GM12878 (cell line): ENCODE measurements around the gene DPYSL4. TPM values are rescaled to one million over a fixed set of nuclear protein-coding genes. Genes with fewer than 3 reads are reported as not detected.

Experiments used
- ATAC-seq: fragments of 200-7000 bp; cut with Tn5 transposase; 3 replicates; pipeline ENCODE4 v1.9.1; 2020; ENCODE audit warnings: mild to moderate bottlenecking, moderate library complexity
- BruUV-seq: library from RNA; stranded (reverse); fragments of 400-500 nt; replicated peaks from 2 replicates; lab custom pipeline; 2021; lab: Mats Ljungman, UMichigan
- CTCF ChIA-PET: fragments of 300-600 bp; sonication (Branson Sonifier 250); formaldehyde crosslinking; extraction: SDS; loops from one replicate; lab custom pipeline; 2021; ENCODE audit warnings: inconsistent platforms; lab: Yijun Ruan, JAX
- POLR2A ChIA-PET: fragments of 350-600 bp; formaldehyde crosslinking; extraction: SDS; loops from one replicate; lab custom pipeline; 2021; ENCODE audit warnings: inconsistent platforms; lab: Charles Lee
- RAD21 ChIA-PET: fragments of 300-600 bp; sonication (Branson Sonifier 250); formaldehyde crosslinking; loops from one replicate; lab custom pipeline; 2023; ENCODE audit warnings: antibody characterized with exemption; ENCODE audit not compliant: unreplicated experiment; lab: Charles Lee
- SMC1A ChIA-PET: fragments of 300-600 bp; sonication (Branson Sonifier 250); formaldehyde crosslinking; loops from one replicate; lab custom pipeline; 2023; ENCODE audit not compliant: unreplicated experiment, uncharacterized antibody; lab: Charles Lee
- DNase-seq: peaks from one replicate; pipeline ENCODE4 v3.0.0-alpha.2; 2011; ENCODE audit warnings: low read depth, low spot score
- FAIRE-seq: peaks from 3 replicates; lab custom pipeline; 2011; peaks lifted over from hg19 to GRCh38; lab: Jason Lieb, UNC
- H2AFZ ChIP-seq: 2 replicates; pipeline ENCODE4 v1.6.0; 2011; ENCODE audit warnings: low read depth, low read length, control low read depth; ENCODE audit not compliant: control insufficient read depth
- H3K27ac ChIP-seq: 2 replicates; pipeline ENCODE4 v1.5.1; 2011; ENCODE audit warnings: control low read depth; ENCODE audit not compliant: control insufficient read depth, insufficient read depth
- H3K27me3 ChIP-seq, 2 experiments: replicated peaks in 1 of 2; 2 replicates each; pipeline versions ENCODE4 v1.6.0 to v1.6.1; 2011; ENCODE audit warnings: low read length in 1 of 2; ENCODE audit not compliant: control insufficient read depth in 2 of 2, insufficient read depth in 2 of 2
- H3K36me3 ChIP-seq, 2 experiments: 2 replicates each; pipeline ENCODE4 v1.5.1; 2011; ENCODE audit warnings: low read length in 1 of 2; ENCODE audit not compliant: control insufficient read depth in 2 of 2, insufficient read depth in 2 of 2
- H3K4me1 ChIP-seq: 2 replicates; pipeline ENCODE4 v1.6.1; 2011; ENCODE audit warnings: mild to moderate bottlenecking, low read length, moderate library complexity, mixed read lengths; ENCODE audit not compliant: control insufficient read depth, insufficient read depth
- H3K4me2 ChIP-seq: 2 replicates; pipeline ENCODE4 v1.6.0; 2011; ENCODE audit warnings: control low read depth; ENCODE audit not compliant: control insufficient read depth, insufficient read depth
- H3K4me3 ChIP-seq: fragments of 200-600 bp; sonication (generic); 2 replicates; pipeline ENCODE4 v1.5.1; 2016
- H3K79me2 ChIP-seq: 2 replicates; pipeline ENCODE4 v1.6.0; 2011; ENCODE audit warnings: low read length; ENCODE audit not compliant: control insufficient read depth, insufficient read depth
- H3K9ac ChIP-seq: 2 replicates; pipeline ENCODE4 v1.8.0; 2011; ENCODE audit warnings: low read length, control low read depth, mixed read lengths; ENCODE audit not compliant: control insufficient read depth, insufficient read depth
- H3K9me3 ChIP-seq: replicated peaks from 3 replicates; pipeline ENCODE4 v1.5.1; 2011; ENCODE audit warnings: mild to moderate bottlenecking, low read length; ENCODE audit not compliant: control insufficient read depth, insufficient read depth
- H4K20me1 ChIP-seq: 2 replicates; pipeline ENCODE4 v1.6.0; 2011; ENCODE audit not compliant: control insufficient read depth, insufficient read depth
- ATF3 ChIP-seq: IDR thresholded peaks from 2 replicates; pipeline ENCODE4 v1.6.1; 2011; ENCODE audit warnings: low read depth, mild to moderate bottlenecking, low read length, moderate library complexity, borderline replicate concordance; ENCODE audit errors: extremely low read depth
- EED ChIP-seq: sonication (generic); IDR thresholded peaks from 2 replicates; pipeline ENCODE4 v1.6.1; 2016; ENCODE audit warnings: antibody characterized with exemption, low read depth
- ESRRA ChIP-seq: IDR thresholded peaks from 2 replicates; pipeline ENCODE4 v1.6.1; 2012; ENCODE audit warnings: mild to moderate bottlenecking, low read length, improper control_type of control experiment
- HCFC1 ChIP-seq: fragments of 150-350 bp; IDR thresholded peaks from 2 replicates; pipeline ENCODE4 v1.6.1; 2014; ENCODE audit warnings: low read length
- HDAC6 ChIP-seq: fragments of 200-600 bp; sonication (generic); IDR thresholded peaks from one replicate; pipeline ENCODE4 v1.8.0; 2017; ENCODE audit warnings: antibody characterized with exemption; ENCODE audit not compliant: unreplicated experiment
- IRF5 ChIP-seq: fragments of 450-650 bp; IDR thresholded peaks from 2 replicates; pipeline ENCODE4 v1.6.1; 2017; ENCODE audit warnings: borderline replicate concordance
- NFYA ChIP-seq: IDR thresholded peaks from 2 replicates; pipeline ENCODE4 v1.6.1; 2011; ENCODE audit warnings: low read depth, mild to moderate bottlenecking, low read length, improper control_type of control experiment, borderline replicate concordance
- PAX8 ChIP-seq: fragments of 450-650 bp; IDR thresholded peaks from 2 replicates; pipeline ENCODE4 v1.6.1; 2017; ENCODE audit warnings: mild to moderate bottlenecking, moderate library complexity
- POLR2A ChIP-seq: IDR thresholded peaks from 2 replicates; pipeline ENCODE4 v1.6.1; 2011; ENCODE audit warnings: low read depth, mild to moderate bottlenecking, low read length
- RAD21 ChIP-seq: IDR thresholded peaks from 2 replicates; pipeline ENCODE4 v1.6.1; 2011; ENCODE audit warnings: mild to moderate bottlenecking, low read depth, low read length, moderate library complexity; ENCODE audit not compliant: insufficient read depth
- RELA ChIP-seq: fragments of 450-650 bp; IDR thresholded peaks from 2 replicates; pipeline ENCODE4 v1.8.0; 2014; ENCODE audit warnings: borderline replicate concordance; ENCODE audit not compliant: partially characterized antibody
- SMAD5 ChIP-seq: IDR thresholded peaks from 2 replicates; pipeline ENCODE4 v1.6.1; 2016; ENCODE audit warnings: antibody characterized with exemption, low read depth
- TAF1 ChIP-seq: IDR thresholded peaks from 2 replicates; pipeline ENCODE4 v1.6.1; 2011; ENCODE audit warnings: mild to moderate bottlenecking, low read depth, low read length, borderline replicate concordance
- TCF3 ChIP-seq: IDR thresholded peaks from 2 replicates; pipeline ENCODE4 v1.6.1; 2012; ENCODE audit warnings: low read depth, mild to moderate bottlenecking, low read length, borderline replicate concordance; ENCODE audit not compliant: insufficient read depth
- WGBS: methylation state at CpG from one replicate; pipeline ENCODE4 v1.1.6; 2016; ENCODE audit warnings: low lambda C conversion rate; ENCODE audit not compliant: insufficient replicate concordance, insufficient coverage; ENCODE audit errors: missing lambda C conversion rate; 5-methylcytosine and 5-hydroxymethylcytosine counted together
- in situ Hi-C: fragments of 300-500 bp; cut with MboI; formaldehyde crosslinking; loops from 9 replicates; pipeline ENCODE4 v1.14.3; 2018; ENCODE audit warnings: mixed read lengths
- intact Hi-C: fragments of 100-400 bp; cut with micrococcal nuclease; formaldehyde crosslinking; loops from one replicate; pipeline ENCODE4 v1.14.2; 2022; ENCODE audit not compliant: unreplicated experiment
- polyA plus RNA-seq, 11 experiments: library from polyadenylated mRNA; depleted of rRNA in 4 of 11; unstranded in 6 of 11; stranded (reverse) in 5 of 11; fragments of >200 nt; fragmentation: Nextera tagmentation in 4 of 11; fragmentation: Illumina TruSeq in 1 of 11; extraction: Ambion mirVana in 4 of 11; extraction: Trizol in 1 of 11; gene quantifications; 1 replicate in 1 of 11; 2 replicates in 10 of 11; pipeline versions ENCODE4 v1.2.1 to v1.2.3, GENCODE V29; 2011 to 2016; ENCODE audit warnings: inconsistent platforms in 2 of 11, missing spikeins in 2 of 11, low read depth in 1 of 11
- total RNA-seq, 4 experiments: library from RNA; depleted of rRNA in 3 of 4; stranded (reverse); fragments of >200 nt in 3 of 4; fragmentation: Illumina TruSeq in 1 of 4; extraction: Trizol in 1 of 4; gene quantifications; 2 replicates each; pipeline versions ENCODE4 v1.2.1 to v1.2.3, GENCODE V29; 2013 to 2021

DPYSL4 gene
- total and polyA plus RNA-seq, 10 of the 15 experiments (the other 5 are each of a cell fraction or from before 2014, with no cell fraction given): 0.10 to 0.21 TPM; not detected in 8

- TF ChIP-seq ESRRA (no peak), EED (no peak), TCF3 (no peak), HDAC6 (no peak)
Measured at GRCh38 chr10:132163826-132164515, 22.8 kb upstream of the DPYSL4 start (continued).

GRCh38 chr10:132164761-132165278, 21.9 kb upstream of the DPYSL4 start:
- TF ChIP-seq RELA (no peak), ATF3 (no peak), IRF5 (no peak), POLR2A (no peak), RAD21 (no peak), HCFC1 (no peak), ESRRA (no peak), SMAD5 (no peak), NFYA (no peak), PAX8 (no peak), TAF1 (no peak)
- FAIRE-seq (no peak), ATAC-seq (no peak), DNase-seq (no peak)
- BruUV-seq: no TSS peak
- H3K4me2 ChIP-seq: no peak overlapping the region
- RAD21 ChIA-PET: no interaction called here
- H3K27ac ChIP-seq: no peak overlapping the region
- intact Hi-C loops (no loop called here), in situ Hi-C loops (no loop called here)
- H3K9ac ChIP-seq: no peak overlapping the region
- SMC1A ChIA-PET: no interaction called here
- no peaks in the 10 kb centered on the region for H3K79me2 ChIP-seq
- 28% methylated on average over 17 of the region's 20 CpGs for WGBS
- no peak overlapping the region for H2AFZ ChIP-seq
- H3K4me1 ChIP-seq: peaks cover 3% of the 10 kb centered on the region; the same call in 1 of the 2 replicates
- POLR2A ChIA-PET: no interaction called here
- no peaks in the 10 kb centered on the region for H4K20me1 ChIP-seq
- no peaks in the 10 kb centered on the region for H3K36me3 ChIP-seq
- H3K9me3 ChIP-seq: no peaks in the 10 kb centered on the region
- H3K27me3 ChIP-seq: no peaks in the 10 kb centered on the region
- CTCF ChIA-PET: no interaction called here
- no peak overlapping the region for H3K4me3 ChIP-seq
